Measurements from ENCODE around the gene RTTN.
"Not testable (repeated sequence)": the region's sequence is repeated elsewhere in the genome, so short reads cannot be mapped to it uniquely, and the experiment has no call there.

RTTN gene

GRCh38 chr18:70121842-70122241 lies 83.6 kb downstream of the RTTN start:
- Histone ChIP-seq H3K4me1 (ENCODE audit: insufficient read depth, low read length) (no peaks in the 10 kb centered on the region), H3K9ac (ENCODE audit: low read depth, low read length) (no peak overlapping the region), H3K9me3 (ENCODE audit: control insufficient read depth, insufficient read depth, low read length) (no peaks in the 10 kb centered on the region), H3K36me3 (ENCODE audit: insufficient read depth, low read length) (no peaks in the 10 kb centered on the region)

DNA sequence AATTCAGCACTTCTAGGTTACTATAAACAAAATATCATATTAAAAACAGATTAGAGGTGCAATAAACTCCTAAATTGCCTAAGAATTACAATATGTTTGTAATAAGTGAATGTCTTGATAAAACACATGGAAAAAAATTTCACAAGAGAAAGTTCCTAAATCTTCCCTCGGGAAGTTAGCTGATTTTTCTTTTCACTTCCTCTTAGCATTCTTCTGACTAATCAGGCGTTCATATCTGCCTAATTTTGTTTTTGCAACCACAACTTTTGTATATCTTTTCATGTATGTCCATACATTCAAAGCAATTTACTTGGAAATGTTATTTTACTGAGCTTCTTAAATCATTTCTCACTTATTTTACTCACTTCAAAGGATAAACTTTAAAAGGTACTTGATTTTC lies 88.5 kb downstream of the RTTN start:
- Histone ChIP-seq H3K9ac (ENCODE audit: low read depth, low read length) (no peak overlapping the region), H3K9me3 (ENCODE audit: control insufficient read depth, insufficient read depth, low read length) (no peaks in the 10 kb centered on the region), H3K4me1 (ENCODE audit: insufficient read depth, low read length) (no peaks in the 10 kb centered on the region), H3K36me3 (ENCODE audit: insufficient read depth, low read length) (no peaks in the 10 kb centered on the region)

- no peaks in the 10 kb centered on the region for H3K36me3 ChIP-seq (ENCODE audit: insufficient read depth, low read length)
- no peak overlapping the region for H3K9ac ChIP-seq (ENCODE audit: low read depth, low read length)
- H3K4me1 ChIP-seq (ENCODE audit: insufficient read depth, low read length), result no peaks in the 10 kb centered on the region
These were observed 92.0 kb downstream of the RTTN start for GRCh38 chr18:70113511-70113910.

DNA sequence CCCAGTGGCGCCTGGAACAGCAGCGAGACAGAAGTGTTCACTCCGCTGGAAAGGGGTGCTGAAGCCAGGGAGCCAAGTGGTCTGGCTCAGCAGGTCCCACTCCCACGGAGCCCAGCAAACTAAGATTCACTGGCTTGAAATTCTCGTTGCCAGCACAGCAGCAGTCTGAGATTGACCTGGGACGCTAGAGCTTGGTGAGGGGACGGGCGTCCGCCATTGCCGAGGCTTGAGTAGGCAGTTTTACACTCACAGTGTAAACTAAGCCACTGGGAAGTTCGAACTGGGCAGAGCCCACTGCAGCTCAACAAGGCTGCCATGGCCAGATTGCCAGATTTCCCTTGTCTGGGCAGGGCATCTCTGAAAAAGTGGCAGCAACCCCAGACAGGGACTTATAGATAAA lies 94.8 kb downstream of the RTTN start:
- Histone ChIP-seq H3K9me3 (ENCODE audit: control insufficient read depth, insufficient read depth, low read length) (no peaks in the 10 kb centered on the region; the same call in 1 of the 2 replicates), H3K9ac (ENCODE audit: low read depth, low read length) (no peak overlapping the region), H3K4me1 (ENCODE audit: insufficient read depth, low read length) (no peaks in the 10 kb centered on the region), H3K36me3 (ENCODE audit: insufficient read depth, low read length) (no peaks in the 10 kb centered on the region)

More at GRCh38 chr18:70113511-70113910, 92.0 kb downstream of the RTTN start:
- no peaks in the 10 kb centered on the region for H3K9me3 ChIP-seq (ENCODE audit: control insufficient read depth, insufficient read depth, low read length)

- no peaks in the 10 kb centered on the region for H3K4me1 ChIP-seq (ENCODE audit: insufficient read depth, low read length)
- no peaks in the 10 kb centered on the region for H3K36me3 ChIP-seq (ENCODE audit: insufficient read depth, low read length)
- no peak overlapping the region for H3K9ac ChIP-seq (ENCODE audit: low read depth, low read length)
- H3K9me3 ChIP-seq (ENCODE audit: control insufficient read depth, insufficient read depth, low read length), result no peaks in the 10 kb centered on the region; the same call in 1 of the 2 replicates
These were observed 98.4 kb downstream of the RTTN start for GRCh38 chr18:70107091-70107490.

DNA sequence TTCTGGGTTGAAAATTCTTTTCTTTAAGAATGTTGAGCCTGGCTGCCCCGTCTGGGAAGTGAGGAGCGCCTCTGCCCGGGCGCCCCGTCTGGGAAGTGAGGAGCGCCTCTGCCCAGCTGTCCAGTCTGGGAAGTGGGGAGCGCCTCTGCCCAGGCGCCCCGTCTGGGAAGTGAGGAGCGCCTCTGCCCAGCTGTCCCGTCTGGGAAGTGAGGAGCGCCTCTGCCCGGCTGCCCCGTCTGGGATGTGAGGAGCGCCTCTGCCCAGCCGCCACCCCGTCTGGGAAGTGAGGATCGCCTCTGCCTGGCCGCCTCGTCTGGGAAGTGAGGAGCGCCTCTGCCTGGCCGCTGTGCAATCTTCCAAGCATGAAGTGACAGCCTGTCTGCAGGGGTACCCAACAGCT lies 102.6 kb downstream of the RTTN start:
- not testable (repeated sequence) for H3K9ac ChIP-seq (ENCODE audit: low read depth, low read length)

DNA sequence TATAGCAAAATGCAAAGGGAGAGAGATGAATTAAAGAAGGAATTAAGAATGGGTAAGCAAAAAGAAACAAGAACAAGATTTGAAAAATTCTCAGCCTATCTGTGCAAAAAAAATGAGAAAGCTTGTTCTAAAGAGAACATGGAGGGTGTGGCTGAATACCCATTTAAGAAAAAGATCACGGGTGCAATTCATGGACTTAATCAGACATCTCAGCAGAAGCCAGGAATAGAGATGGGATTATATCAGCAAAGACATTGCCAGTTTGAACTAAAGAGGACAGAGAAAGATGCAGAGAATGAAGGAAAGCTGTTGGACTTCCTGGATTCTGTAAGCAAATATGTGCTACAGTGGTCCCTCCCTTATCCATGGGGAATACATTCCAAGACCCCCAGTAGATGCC lies 115.6 kb downstream of the RTTN start:
- Histone ChIP-seq H3K36me3 (ENCODE audit: insufficient read depth, low read length) (0 out of 2 replicates have a peak, but pooled peaks cover 2% of the 10 kb centered on the region), H3K4me1 (ENCODE audit: insufficient read depth, low read length) (no peaks in the 10 kb centered on the region), H3K9ac (ENCODE audit: low read depth, low read length) (no peak overlapping the region), H3K9me3 (ENCODE audit: control insufficient read depth, insufficient read depth, low read length) (no peaks in the 10 kb centered on the region)

More for the DNA sequence above, 102.6 kb downstream of the RTTN start:
- H3K9me3 ChIP-seq (ENCODE audit: control insufficient read depth, insufficient read depth, low read length); H3K4me1 ChIP-seq (ENCODE audit: insufficient read depth, low read length); H3K36me3 ChIP-seq (ENCODE audit: insufficient read depth, low read length): not testable (repeated sequence)

GRCh38 chr18:70086085-70086484 lies 119.4 kb downstream of the RTTN start:
- no peak overlapping the region for H3K9ac ChIP-seq (ENCODE audit: low read depth, low read length)
- 0 out of 2 replicates have a peak, but pooled peaks cover 2% of the 10 kb centered on the region for H3K36me3 ChIP-seq (ENCODE audit: insufficient read depth, low read length)

GRCh38 chr18:70085641-70086040 lies 119.8 kb downstream of the RTTN start:
- H3K9ac ChIP-seq (ENCODE audit: low read depth, low read length), result no peak overlapping the region
- H3K4me1 ChIP-seq (ENCODE audit: insufficient read depth, low read length), result no peaks in the 10 kb centered on the region
- no peaks in the 10 kb centered on the region for H3K9me3 ChIP-seq (ENCODE audit: control insufficient read depth, insufficient read depth, low read length)
- 0 out of 2 replicates have a peak, but pooled peaks cover 1% of the 10 kb centered on the region for H3K36me3 ChIP-seq (ENCODE audit: insufficient read depth, low read length)

More at GRCh38 chr18:70086085-70086484, 119.4 kb downstream of the RTTN start:
- H3K9me3 ChIP-seq (ENCODE audit: control insufficient read depth, insufficient read depth, low read length), result no peaks in the 10 kb centered on the region
- H3K4me1 ChIP-seq (ENCODE audit: insufficient read depth, low read length), result no peaks in the 10 kb centered on the region

- H3K36me3 ChIP-seq (ENCODE audit: insufficient read depth, low read length), result no peaks in the 10 kb centered on the region
- H3K9me3 ChIP-seq (ENCODE audit: control insufficient read depth, insufficient read depth, low read length), result no peaks in the 10 kb centered on the region
- no peaks in the 10 kb centered on the region for H3K4me1 ChIP-seq (ENCODE audit: insufficient read depth, low read length)
- H3K9ac ChIP-seq (ENCODE audit: low read depth, low read length), result no peak overlapping the region
These were observed 123.1 kb downstream of the RTTN start for GRCh38 chr18:70082430-70082829.

GRCh38 chr18:70078106-70078505 lies 127.4 kb downstream of the RTTN start:
- Histone ChIP-seq H3K9ac (ENCODE audit: low read depth, low read length) (no peak overlapping the region), H3K4me1 (ENCODE audit: insufficient read depth, low read length) (no peaks in the 10 kb centered on the region), H3K9me3 (ENCODE audit: control insufficient read depth, insufficient read depth, low read length) (no peaks in the 10 kb centered on the region), H3K36me3 (ENCODE audit: insufficient read depth, low read length) (no peaks in the 10 kb centered on the region)

- Histone ChIP-seq H3K9me3 (ENCODE audit: control insufficient read depth, insufficient read depth, low read length) (no peaks in the 10 kb centered on the region), H3K36me3 (ENCODE audit: insufficient read depth, low read length) (no peaks in the 10 kb centered on the region), H3K4me1 (ENCODE audit: insufficient read depth, low read length) (no peaks in the 10 kb centered on the region), H3K9ac (ENCODE audit: low read depth, low read length) (no peak overlapping the region)
These were observed 129.6 kb downstream of the RTTN start for GRCh38 chr18:70075906-70076305.

DNA sequence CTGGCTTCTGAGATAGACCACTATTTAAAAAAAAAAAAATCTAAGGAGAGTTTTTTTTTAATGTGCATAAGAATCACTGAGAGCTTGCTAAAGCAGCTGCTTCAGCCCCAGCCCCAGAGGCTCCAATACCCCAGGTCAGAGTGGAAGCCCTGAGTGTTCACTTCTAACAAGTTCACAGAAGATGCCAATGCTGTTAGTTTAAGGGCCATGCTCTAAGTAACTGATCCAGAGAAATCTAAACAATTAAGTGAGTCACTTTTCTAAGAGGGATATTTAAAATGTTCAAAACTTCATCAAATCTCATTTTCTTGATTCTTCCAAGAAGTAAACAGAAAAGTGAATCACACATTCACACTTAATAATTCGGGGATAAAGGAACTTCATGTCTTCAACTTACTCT lies 131.4 kb downstream of the RTTN start:
- no peaks in the 10 kb centered on the region for H3K4me1 ChIP-seq (ENCODE audit: insufficient read depth, low read length)
- H3K9me3 ChIP-seq (ENCODE audit: control insufficient read depth, insufficient read depth, low read length), result no peaks in the 10 kb centered on the region
- H3K9ac ChIP-seq (ENCODE audit: low read depth, low read length), result no peak overlapping the region
- no peaks in the 10 kb centered on the region for H3K36me3 ChIP-seq (ENCODE audit: insufficient read depth, low read length)

DNA sequence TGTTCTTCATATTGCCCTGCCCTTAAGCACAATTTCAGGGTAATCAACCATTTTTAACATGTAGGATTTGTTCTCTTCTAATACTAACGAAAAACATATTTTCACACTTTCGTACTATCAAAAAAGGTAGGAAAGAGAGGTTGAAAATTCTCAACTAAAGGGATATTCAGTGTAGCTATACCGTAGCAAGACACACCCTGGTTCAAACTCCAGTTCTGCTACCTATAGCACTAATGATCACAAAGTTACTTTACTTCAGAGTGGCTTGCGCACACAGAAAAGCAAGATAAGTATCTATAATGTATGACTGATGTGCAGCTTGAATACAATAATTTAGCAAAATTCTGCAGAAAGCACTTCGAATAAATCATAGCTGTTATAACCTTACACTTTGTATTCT lies 132.1 kb downstream of the RTTN start:
- Histone ChIP-seq H3K9me3 (ENCODE audit: control insufficient read depth, insufficient read depth, low read length) (no peaks in the 10 kb centered on the region), H3K9ac (ENCODE audit: low read depth, low read length) (no peak overlapping the region), H3K4me1 (ENCODE audit: insufficient read depth, low read length) (no peaks in the 10 kb centered on the region), H3K36me3 (ENCODE audit: insufficient read depth, low read length) (no peaks in the 10 kb centered on the region)

- Histone ChIP-seq H3K9me3 (ENCODE audit: control insufficient read depth, insufficient read depth, low read length) (no peaks in the 10 kb centered on the region), H3K36me3 (ENCODE audit: insufficient read depth, low read length) (no peaks in the 10 kb centered on the region), H3K9ac (ENCODE audit: low read depth, low read length) (no peak overlapping the region), H3K4me1 (ENCODE audit: insufficient read depth, low read length) (no peaks in the 10 kb centered on the region)
These were observed 132.8 kb downstream of the RTTN start for GRCh38 chr18:70072678-70073077.

DNA sequence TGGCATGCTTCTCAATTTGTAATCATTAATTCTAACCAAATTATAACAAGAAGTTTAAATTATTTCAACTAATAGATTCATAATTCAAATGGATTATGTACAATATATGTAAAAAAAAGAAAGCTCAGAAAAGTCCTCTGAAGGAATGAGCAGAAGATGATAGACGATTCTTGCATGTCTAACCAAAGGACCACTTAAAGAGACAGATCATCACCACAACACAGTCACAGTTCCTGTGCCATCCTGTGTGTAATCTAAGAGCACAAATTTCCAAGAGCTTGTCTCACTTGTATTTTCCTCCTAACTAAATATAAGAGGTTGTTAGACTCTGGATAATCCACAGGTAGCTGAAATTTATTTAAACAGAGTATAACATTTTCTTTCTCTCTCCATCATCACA lies 135.5 kb downstream of the RTTN start:
- H3K4me1 ChIP-seq (ENCODE audit: insufficient read depth, low read length), result no peaks in the 10 kb centered on the region
- no peaks in the 10 kb centered on the region for H3K36me3 ChIP-seq (ENCODE audit: insufficient read depth, low read length)
- H3K9me3 ChIP-seq (ENCODE audit: control insufficient read depth, insufficient read depth, low read length), result no peaks in the 10 kb centered on the region
- H3K9ac ChIP-seq (ENCODE audit: low read depth, low read length), result no peak overlapping the region

Measured in ES-I3 (cell line).